OCI-LY3 (cell line): ENCODE results near the gene TBXAS1.
"Not testable (repeated sequence)": the region's sequence is repeated elsewhere in the genome, so short reads cannot be mapped to it uniquely, and the experiment has no call there.

Source experiments
- H2AFZ ChIP-seq: fragments of 200-600, 300-600 bp; shearing (Covaris generic); 2 replicates; pipeline ENCODE4 v1.6.0; 2014; ENCODE audit warnings: antibody characterized with exemption, low read depth, low read length
- H3K27ac ChIP-seq: fragments of 200-600, 300-600 bp; sonication (generic); 2 replicates; pipeline ENCODE4 v1.5.1; 2014; ENCODE audit warnings: mild to moderate bottlenecking, low read length, moderate library complexity, mixed read lengths
- H3K27me3 ChIP-seq: fragments of 200-600, 300-600 bp; sonication (generic); 2 replicates; pipeline ENCODE4 v1.6.1; 2014; ENCODE audit warnings: low read depth, low read length, mixed read lengths
- H3K36me3 ChIP-seq: fragments of 200-600, 300-600 bp; sonication (generic); replicated peaks from 2 replicates; pipeline ENCODE3; 2014; ENCODE audit warnings: low read depth, low read length, mixed read lengths
- H3K4me1 ChIP-seq: fragments of 300-600, 200-600 bp; sonication (generic); 2 replicates; pipeline ENCODE4 v1.6.1; 2014; ENCODE audit warnings: low read length, mixed read lengths
- H3K4me2 ChIP-seq: fragments of 200-600, 300-600 bp; sonication (generic); 2 replicates; pipeline ENCODE4 v1.6.1; 2014; ENCODE audit warnings: low read length, mixed read lengths
- H3K4me3 ChIP-seq: fragments of 300-600, 200-600 bp; sonication (generic); 2 replicates; pipeline ENCODE4 v1.5.1; 2014; ENCODE audit warnings: antibody characterized with exemption, mild to moderate bottlenecking, low read length, moderate library complexity
- H3K79me2 ChIP-seq: fragments of 300-600, 200-600 bp; shearing (Covaris generic); 2 replicates; pipeline ENCODE4 v1.6.1; 2014; ENCODE audit warnings: mild to moderate bottlenecking, low read length, mixed read lengths
- H3K9ac ChIP-seq: fragments of 300-600, 200-600 bp; shearing (Covaris generic); 2 replicates; pipeline ENCODE4 v1.6.0; 2014; ENCODE audit warnings: mild to moderate bottlenecking, low read length, moderate library complexity
- H3K9me3 ChIP-seq: fragments of 200-600, 300-600 bp; shearing (Covaris generic); 2 replicates; pipeline ENCODE4 v1.6.1; 2014; ENCODE audit warnings: low read length, mixed read lengths; ENCODE audit not compliant: insufficient read depth
- H4K20me1 ChIP-seq: fragments of 200-600, 300-600 bp; sonication (generic); 2 replicates; pipeline ENCODE4 v1.6.1; 2016; ENCODE audit warnings: low read length, mixed read lengths; ENCODE audit not compliant: insufficient read depth
- CTCF ChIP-seq: fragments of 200-600, 300-600 bp; sonication (generic); IDR thresholded peaks from 2 replicates; pipeline ENCODE4 v1.5.1; 2014; ENCODE audit warnings: antibody characterized with exemption, low read length, low read depth
- EZH2phosphoT487 ChIP-seq: fragments of 200-600 bp; shearing (Covaris generic); IDR thresholded peaks from 2 replicates; pipeline ENCODE4 v1.6.1; 2018; ENCODE audit warnings: antibody characterized with exemption, mixed run types, low read depth

TBXAS1 gene

GRCh38 chr7:139924461-139924860 lies 95.4 kb downstream of the TBXAS1 start:
- no peaks in the 10 kb centered on the region for H4K20me1 ChIP-seq
- no peaks in the 10 kb centered on the region for H3K36me3 ChIP-seq
- H3K9ac ChIP-seq, result no peak overlapping the region
- H3K79me2 ChIP-seq, result no peaks in the 10 kb centered on the region
- H3K4me3 ChIP-seq, result no peak overlapping the region
- peaks cover 52% of the 10 kb centered on the region for H3K27me3 ChIP-seq
- H2AFZ ChIP-seq, result no peak overlapping the region
- H3K4me2 ChIP-seq, result no peak overlapping the region
- TF ChIP-seq CTCF (no peak), EZH2phosphoT487 (no peak)
- no peaks in the 10 kb centered on the region for H3K4me1 ChIP-seq
- no peak overlapping the region for H3K27ac ChIP-seq
- H3K9me3 ChIP-seq, result no peaks in the 10 kb centered on the region

GRCh38 chr7:139929221-139929620 lies 100.2 kb downstream of the TBXAS1 start:
- H3K36me3 ChIP-seq, H3K4me3 ChIP-seq, H3K4me2 ChIP-seq, H3K4me1 ChIP-seq, H3K9ac ChIP-seq, H2AFZ ChIP-seq, H3K27ac ChIP-seq, H4K20me1 ChIP-seq, H3K79me2 ChIP-seq, H3K9me3 ChIP-seq: not testable (repeated sequence)
- H3K27me3 ChIP-seq, result peaks cover 30% of the 10 kb centered on the region

- H3K4me2 ChIP-seq, result no peak overlapping the region
- no peak overlapping the region for H3K9ac ChIP-seq
- no peaks in the 10 kb centered on the region for H3K36me3 ChIP-seq
- no peaks in the 10 kb centered on the region for H3K4me1 ChIP-seq
- no peak overlapping the region for H2AFZ ChIP-seq
- no peak overlapping the region for H3K27ac ChIP-seq
- no peaks in the 10 kb centered on the region for H3K9me3 ChIP-seq
- H3K79me2 ChIP-seq, result no peaks in the 10 kb centered on the region
- no peak for TF ChIP-seq CTCF
- TF ChIP-seq EZH2phosphoT487, result no peak
- peaks cover 19% of the 10 kb centered on the region for H3K27me3 ChIP-seq
- no peaks in the 10 kb centered on the region for H4K20me1 ChIP-seq
- H3K4me3 ChIP-seq, result no peak overlapping the region
These were observed 101.4 kb downstream of the TBXAS1 start for GRCh38 chr7:139930286-139930965.

- no peak overlapping the region for H3K9ac ChIP-seq
- no peaks in the 10 kb centered on the region for H3K36me3 ChIP-seq
- no peaks in the 10 kb centered on the region for H4K20me1 ChIP-seq
- no peaks in the 10 kb centered on the region for H3K79me2 ChIP-seq
- H3K4me1 ChIP-seq, result no peaks in the 10 kb centered on the region
- peaks cover 14% of the 10 kb centered on the region for H3K27me3 ChIP-seq
- H3K4me2 ChIP-seq, result no peak overlapping the region
- no peak overlapping the region for H3K27ac ChIP-seq
- no peaks in the 10 kb centered on the region for H3K9me3 ChIP-seq
- TF ChIP-seq EZH2phosphoT487 (no peak), CTCF (no peak)
- H3K4me3 ChIP-seq, result no peak overlapping the region
- H2AFZ ChIP-seq, result no peak overlapping the region
These were observed 102.3 kb downstream of the TBXAS1 start for GRCh38 chr7:139931190-139931934.
